Spleen (tissue), 7 donors: ENCODE results near the gene ARMC12.

Experiments
- POLR2A ChIP-seq, 3 donors: fragments of 450-650 bp; IDR thresholded peaks; one replicate each; pipeline ENCODE4 v1.5.1; 2017; ENCODE audit warnings: antibody characterized with exemption in 3 of 3, mild to moderate bottlenecking in 1 of 3
- POLR2AphosphoS5 ChIP-seq, 3 donors: sonication (generic); formaldehyde crosslinking; IDR thresholded peaks; one replicate each; pipeline ENCODE4 v1.5.1; 2017; ENCODE audit warnings: antibody characterized with exemption in 3 of 3
- TF ChIP-seq, protein P1 (sequence below), 11 experiments: fragments of 200-600 bp in 7 of 11; fragments of 450-650 bp in 4 of 11; sonication (generic) in 4 of 11; IDR thresholded peaks in 8 of 11; conservative IDR thresholded peaks in 3 of 11; 1 replicate in 7 of 11; 2 replicates in 4 of 11; pipeline versions ENCODE4 v1.4.0 to v1.8.0; 2016 to 2021; ENCODE audit warnings: antibody characterized with exemption in 11 of 11, inconsistent platforms in 4 of 11, mild to moderate bottlenecking in 1 of 11
- donor health status: DM: no; HTN: no; CAD: no; lungs with moderate emphysema.
- donor health status: DM: no; HTN: no; CAD: no.
- donor health status: DM: no; HTN: no; CAD: no.

DNA sequence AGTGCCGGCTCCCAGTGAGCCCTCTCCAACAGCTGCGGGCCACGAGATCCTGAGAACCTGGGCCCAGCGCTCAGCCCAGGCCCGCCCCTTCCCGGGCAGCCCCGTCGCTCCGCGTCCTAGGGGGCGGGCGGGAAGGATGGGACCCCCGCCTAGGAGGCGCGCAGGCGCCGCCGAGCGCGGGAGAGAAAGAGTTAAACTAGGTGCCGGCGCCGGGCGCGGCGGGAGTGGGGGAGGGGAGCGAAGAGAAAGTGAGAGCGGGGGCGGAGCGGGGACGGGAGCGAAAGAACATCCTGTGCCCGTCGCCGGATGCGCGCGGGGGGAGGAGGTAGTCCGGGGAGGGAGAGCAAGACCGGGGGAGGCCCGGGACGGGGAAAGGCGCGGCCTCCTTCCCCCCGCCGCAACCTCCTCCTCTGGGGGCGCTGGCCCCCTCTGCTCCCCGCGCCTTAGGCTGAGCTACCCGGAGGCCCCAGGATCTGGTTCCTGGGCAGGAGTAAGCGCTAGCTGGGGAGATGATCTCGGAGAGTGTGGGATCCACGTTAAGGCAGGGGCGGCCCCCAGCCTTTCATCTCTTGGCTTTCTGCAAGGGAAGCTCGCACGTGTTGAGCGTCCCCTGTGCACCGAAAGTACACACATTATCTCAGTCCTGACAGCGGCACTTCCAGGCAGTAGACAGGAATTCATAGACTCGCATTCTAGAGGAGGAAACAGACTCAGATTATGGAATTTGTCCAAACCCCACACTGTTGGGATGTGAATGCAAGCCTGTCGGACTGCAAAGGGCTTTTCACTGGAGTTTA lies 4.9 kb upstream of the ARMC12 start:
- TF ChIP-seq, protein P1, sequence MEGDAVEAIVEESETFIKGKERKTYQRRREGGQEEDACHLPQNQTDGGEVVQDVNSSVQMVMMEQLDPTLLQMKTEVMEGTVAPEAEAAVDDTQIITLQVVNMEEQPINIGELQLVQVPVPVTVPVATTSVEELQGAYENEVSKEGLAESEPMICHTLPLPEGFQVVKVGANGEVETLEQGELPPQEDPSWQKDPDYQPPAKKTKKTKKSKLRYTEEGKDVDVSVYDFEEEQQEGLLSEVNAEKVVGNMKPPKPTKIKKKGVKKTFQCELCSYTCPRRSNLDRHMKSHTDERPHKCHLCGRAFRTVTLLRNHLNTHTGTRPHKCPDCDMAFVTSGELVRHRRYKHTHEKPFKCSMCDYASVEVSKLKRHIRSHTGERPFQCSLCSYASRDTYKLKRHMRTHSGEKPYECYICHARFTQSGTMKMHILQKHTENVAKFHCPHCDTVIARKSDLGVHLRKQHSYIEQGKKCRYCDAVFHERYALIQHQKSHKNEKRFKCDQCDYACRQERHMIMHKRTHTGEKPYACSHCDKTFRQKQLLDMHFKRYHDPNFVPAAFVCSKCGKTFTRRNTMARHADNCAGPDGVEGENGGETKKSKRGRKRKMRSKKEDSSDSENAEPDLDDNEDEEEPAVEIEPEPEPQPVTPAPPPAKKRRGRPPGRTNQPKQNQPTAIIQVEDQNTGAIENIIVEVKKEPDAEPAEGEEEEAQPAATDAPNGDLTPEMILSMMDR (IDR thresholded peaks at IDR 0.05 in 8 of 11, conservative IDR thresholded peaks at IDR 0.05 in 3 of 11) = peak in 7 of 11 experiments; percentile 3 to 66 (median 44)
- peak; percentile 40 to 73 (median 55) for TF ChIP-seq POLR2A (IDR thresholded peaks at IDR 0.05)
- TF ChIP-seq POLR2AphosphoS5 (IDR thresholded peaks at IDR 0.05) = peak; percentile 83 to 96 (median 88)
